HuH-7.5 (cell line): ENCODE data around the gene WDFY4.

ENCODE experiments used
- DNase-seq: peaks from one replicate; pipeline ENCODE4 v3.0.0; 2011; ENCODE audit warnings: low spot score

The WDFY4 gene

GRCh38 chr10:48913674-48914073 is 229.0 kb downstream of the WDFY4 start:
- DNase-seq = no peak

GRCh38 chr10:48923748-48924147 is 239.1 kb downstream of the WDFY4 start:
- no peak for DNase-seq

GRCh38 chr10:48924988-48925387 is 240.3 kb downstream of the WDFY4 start:
- DNase-seq = no peak

- DNase-seq = no peak
These were observed 241.6 kb downstream of the WDFY4 start for GRCh38 chr10:48926255-48926654.

GRCh38 chr10:48926764-48927540 is 242.3 kb downstream of the WDFY4 start:
- no peak for DNase-seq

- no peak for DNase-seq
These were observed 244.8 kb downstream of the WDFY4 start for GRCh38 chr10:48929413-48929990.

GRCh38 chr10:48931188-48931587 is 246.5 kb downstream of the WDFY4 start:
- no peak for DNase-seq

- no peak for DNase-seq
These were observed 248.4 kb downstream of the WDFY4 start for GRCh38 chr10:48932831-48933664.

GRCh38 chr10:48934672-48935501 is 250.2 kb downstream of the WDFY4 start:
- no peak for DNase-seq

GRCh38 chr10:48935577-48935976 is 250.9 kb downstream of the WDFY4 start:
- no peak for DNase-seq

GRCh38 chr10:48937796-48938195 is 253.1 kb downstream of the WDFY4 start:
- no peak for DNase-seq

GRCh38 chr10:48938281-48938680 is 253.6 kb downstream of the WDFY4 start:
- no peak for DNase-seq

GRCh38 chr10:48938990-48939536 is 254.4 kb downstream of the WDFY4 start:
- no peak for DNase-seq

GRCh38 chr10:48939790-48940325 is 255.2 kb downstream of the WDFY4 start, which contains the start of gene LRRC18:
Gene LRRC18 (minus strand): TSS chr10:48939840. CDS start chr10:48914155, 25,685 bp downstream.
- no peak for DNase-seq

- DNase-seq = no peak
These were observed 255.7 kb downstream of the WDFY4 start for GRCh38 chr10:48940372-48940771.

- DNase-seq = no peak
These were observed 256.3 kb downstream of the WDFY4 start for GRCh38 chr10:48940958-48941357.

- no peak for DNase-seq
These were observed 256.9 kb downstream of the WDFY4 start for GRCh38 chr10:48941427-48942075.

GRCh38 chr10:48943096-48943495 is 258.4 kb downstream of the WDFY4 start:
- no peak for DNase-seq

- DNase-seq = no peak
These were observed 259.5 kb downstream of the WDFY4 start for GRCh38 chr10:48944171-48944570.

- no peak for DNase-seq
These were observed 260.9 kb downstream of the WDFY4 start for GRCh38 chr10:48945441-48946130.
